Stimulated activated CD8-positive, alpha-beta memory T cell treated with anti-CD3 and anti-CD28 coated beads, Interleukin-15, amount 100 ng/mL, for 48 hours (primary cell): ENCODE data around the gene HPD.
"Not testable (repeated sequence)": the region's sequence is repeated elsewhere in the genome, so short reads cannot be mapped to it uniquely, and the experiment has no call there.

Experiments used
- DNase-seq, 2 donors: peaks; one replicate each; pipeline ENCODE4 v3.0.0-alpha.2; 2020; ENCODE audit warnings: low read depth in 2 of 2

Gene HPD

GRCh38 chr12:121799842-121800693 lies 58.6 kb downstream of the HPD start:
- DNase-seq, result peak in 1 of 2 donors; percentile 79

- no peak for DNase-seq
These were observed 59.4 kb downstream of the HPD start for GRCh38 chr12:121799156-121799841.

- no peak for DNase-seq
These were observed 59.9 kb downstream of the HPD start for GRCh38 chr12:121798787-121799155.

DNA sequence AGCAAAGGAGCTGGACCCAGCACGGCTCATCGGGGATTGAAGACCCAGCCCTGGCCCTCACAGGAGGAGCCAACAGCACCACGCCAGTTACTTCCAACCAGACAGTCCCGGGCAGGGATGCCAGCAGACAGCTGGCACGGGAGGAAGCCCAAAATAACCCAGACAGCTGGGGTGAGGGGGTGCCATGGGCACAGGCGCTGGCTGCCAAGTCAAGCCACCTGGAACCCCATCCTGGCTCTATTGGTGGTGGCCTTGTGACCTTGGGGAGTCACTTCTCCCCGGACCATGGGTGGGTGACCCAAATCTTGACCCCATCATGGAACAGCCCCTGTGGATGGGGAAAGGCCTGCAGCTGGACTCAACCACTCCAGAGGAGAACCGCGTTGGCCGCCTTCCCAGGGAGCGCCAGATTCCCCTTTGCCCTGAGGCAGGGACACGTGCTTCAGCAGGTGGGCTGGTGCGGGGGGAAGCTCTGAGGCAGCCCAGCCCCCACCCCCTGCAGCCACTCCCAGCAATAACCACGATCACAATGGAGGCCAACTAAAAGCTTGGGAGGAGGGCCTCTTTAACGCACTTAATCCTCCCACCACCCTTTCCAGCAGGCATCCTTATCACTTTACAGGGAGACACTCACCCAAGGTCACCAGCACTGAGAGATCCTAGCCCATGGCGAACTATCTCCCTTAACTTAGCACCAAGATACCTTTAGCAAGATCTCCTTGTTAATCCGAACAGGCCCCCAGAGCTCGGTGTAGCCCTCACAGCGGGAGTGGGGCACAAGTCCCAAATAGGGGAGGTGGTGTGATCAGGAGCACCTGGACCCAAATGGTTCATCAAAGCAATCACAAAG lies 60.5 kb downstream of the HPD start:
- no peak for DNase-seq

DNA sequence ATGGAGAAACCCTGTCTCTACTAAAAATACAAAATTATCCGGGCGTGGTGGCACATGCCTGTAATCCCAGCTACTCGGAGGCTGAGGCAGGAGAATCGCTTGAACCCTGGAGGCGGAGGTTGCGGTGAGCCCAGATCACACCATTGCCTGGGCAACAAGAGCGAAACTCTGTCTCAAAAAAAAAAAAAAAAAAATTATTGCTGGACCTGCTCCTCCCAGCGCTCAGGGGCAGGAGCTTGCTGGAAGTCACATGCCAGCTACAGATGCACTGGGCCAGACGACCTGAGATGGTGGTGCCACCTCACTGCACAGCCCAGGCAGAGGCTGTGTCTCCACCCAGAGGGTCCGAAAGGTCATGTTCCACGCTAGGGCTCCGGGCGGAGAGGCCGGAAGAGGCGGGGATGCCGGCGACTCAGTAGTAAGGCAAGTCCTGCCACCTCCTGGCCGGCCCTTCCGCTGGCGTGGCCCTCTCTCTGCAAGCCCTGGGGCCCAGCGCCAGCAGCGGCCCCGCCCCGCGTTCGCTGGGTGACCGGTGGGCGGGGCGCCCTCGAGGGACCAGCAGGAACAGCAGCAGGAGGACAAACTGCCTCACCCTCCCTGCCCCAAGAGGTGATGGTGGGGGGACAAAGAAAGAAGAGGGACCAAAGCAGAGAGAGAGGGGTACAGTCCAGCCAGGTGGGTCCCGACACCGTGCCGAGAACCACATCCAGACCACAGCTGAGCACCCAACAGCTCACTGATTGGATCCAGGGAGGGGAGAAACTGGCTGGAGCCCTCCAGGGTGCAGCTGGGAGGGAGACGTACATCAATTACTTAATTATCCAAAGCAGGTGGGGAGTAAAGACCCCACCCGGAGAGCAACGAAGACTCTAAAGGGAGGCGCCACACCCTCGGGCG lies 61.6 kb downstream of the HPD start:
- no peak for DNase-seq

DNA sequence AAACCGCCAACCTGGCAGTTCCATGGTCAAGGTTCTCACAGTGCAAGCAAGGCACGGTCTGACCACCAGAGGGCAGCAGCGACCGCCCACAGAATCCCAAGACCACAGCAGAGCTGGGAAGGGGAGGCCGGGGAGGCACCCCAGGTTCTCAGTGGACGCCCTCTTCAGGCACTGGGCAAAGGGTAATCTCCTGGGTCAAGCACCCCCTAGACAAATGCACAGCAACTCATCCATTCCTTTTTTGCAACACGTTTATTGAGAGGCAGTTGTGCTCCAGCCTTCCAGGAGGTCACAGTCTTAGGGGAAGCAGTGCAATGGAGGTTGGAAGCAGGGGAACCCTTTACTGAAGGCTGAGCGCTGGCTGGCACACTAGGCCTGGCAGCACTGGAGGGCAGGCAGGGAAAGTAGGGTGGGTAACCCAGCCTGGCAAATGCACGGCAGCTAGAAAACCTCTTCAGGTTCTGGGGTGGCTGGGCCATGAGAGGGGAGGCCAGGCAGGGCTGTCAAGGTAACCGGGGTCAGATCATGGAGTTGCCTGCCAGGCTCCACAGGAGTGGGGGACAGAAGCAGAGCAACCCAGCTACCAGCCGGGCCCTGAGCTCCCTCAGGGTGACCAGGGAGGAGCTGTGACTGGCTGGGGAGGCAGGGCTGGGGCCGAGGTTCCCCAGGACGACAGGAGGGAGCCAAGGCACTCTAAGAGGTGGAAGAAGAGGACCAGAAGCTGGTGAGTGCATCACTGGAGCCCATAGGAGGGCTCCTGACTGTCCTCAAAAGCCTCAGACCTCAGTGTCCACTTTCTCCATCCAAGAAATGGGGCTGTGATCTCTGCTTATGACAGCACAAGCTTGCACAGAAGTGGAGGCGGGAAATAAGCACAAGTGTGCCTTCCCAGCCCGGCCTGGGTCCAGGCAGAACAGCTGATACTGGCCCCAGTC lies 63.4 kb downstream of the HPD start:
- peak in 1 of 2 donors; percentile 70 for DNase-seq

- DNase-seq, result no peak
These were observed 64.1 kb downstream of the HPD start for GRCh38 chr12:121794534-121795033.

GRCh38 chr12:121793838-121794533 lies 64.7 kb downstream of the HPD start:
- DNase-seq, result peak; percentile 92 to 95

DNA sequence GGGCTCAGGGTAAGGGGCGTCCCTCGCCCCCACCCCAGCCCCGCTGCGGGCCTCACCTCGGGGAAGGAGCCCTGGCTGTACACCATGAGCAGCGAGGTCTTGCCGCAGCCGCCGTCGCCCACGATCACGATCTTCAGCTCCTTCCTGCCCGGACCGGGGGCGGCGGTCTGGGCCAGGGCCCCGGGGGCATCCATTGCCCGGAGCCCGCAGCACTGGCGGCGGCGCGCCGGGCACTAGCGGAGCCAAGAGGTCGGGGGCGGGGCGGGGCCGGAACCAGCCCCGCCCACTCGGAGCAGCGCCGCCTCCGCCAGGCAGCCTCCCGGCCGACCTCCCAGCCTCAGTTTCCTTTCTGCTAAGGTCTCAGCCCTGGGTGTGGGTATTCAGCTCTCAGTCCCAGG lies 65.2 kb downstream of the HPD start, which contains the start of gene RHOF:
RHOF (minus strand) TSS at position 249 of the 398 bp plus-strand sequence; CDS start at position 194, 55 bp downstream.
- DNase-seq, result no peak

DNA sequence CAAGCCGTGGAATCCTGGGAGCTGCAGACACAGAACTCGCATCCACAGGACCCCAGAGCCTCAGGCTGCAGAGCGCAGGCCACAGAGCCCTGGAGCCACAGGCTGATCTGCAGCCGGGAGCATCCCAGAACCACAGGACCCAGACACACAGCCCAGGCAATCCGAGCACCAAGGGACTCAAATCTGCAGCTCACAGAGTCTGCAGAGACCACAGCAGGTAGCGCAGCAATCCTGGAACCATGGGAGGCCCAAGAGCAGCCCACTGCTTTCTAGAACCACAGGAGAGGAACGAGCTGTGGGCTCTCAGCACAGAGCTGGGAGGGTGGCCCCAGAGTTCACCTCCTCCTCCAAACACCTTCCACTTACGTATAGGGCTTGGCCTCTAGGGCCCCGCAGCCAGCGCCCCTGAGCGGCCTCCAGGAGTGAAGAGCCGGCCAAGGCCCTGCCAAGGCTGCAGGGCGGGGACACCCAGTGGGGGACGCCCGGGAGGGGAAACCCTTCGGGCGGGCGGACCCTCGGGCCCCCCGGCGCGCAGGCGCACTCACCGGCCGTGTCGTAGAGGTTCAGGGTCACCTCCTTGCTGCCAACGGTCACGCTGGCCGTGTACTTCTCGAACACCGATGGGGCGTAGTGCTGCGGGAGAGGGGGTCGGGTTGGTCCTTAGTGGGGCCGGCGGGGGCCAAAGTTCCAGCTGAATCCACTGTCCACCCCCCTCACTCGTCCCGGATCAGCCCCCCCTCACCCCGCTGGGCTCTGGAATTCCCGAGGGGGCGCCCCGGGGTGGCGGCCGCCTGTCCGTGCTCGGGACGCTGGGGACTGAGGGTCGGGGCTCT lies 65.8 kb downstream of the HPD start:
- DNase-seq, result no peak

- DNase-seq, result no peak
These were observed 66.7 kb downstream of the HPD start for GRCh38 chr12:121791671-121792551.

- not testable (repeated sequence) for DNase-seq
These were observed 67.9 kb downstream of the HPD start for GRCh38 chr12:121790785-121791184.

DNA sequence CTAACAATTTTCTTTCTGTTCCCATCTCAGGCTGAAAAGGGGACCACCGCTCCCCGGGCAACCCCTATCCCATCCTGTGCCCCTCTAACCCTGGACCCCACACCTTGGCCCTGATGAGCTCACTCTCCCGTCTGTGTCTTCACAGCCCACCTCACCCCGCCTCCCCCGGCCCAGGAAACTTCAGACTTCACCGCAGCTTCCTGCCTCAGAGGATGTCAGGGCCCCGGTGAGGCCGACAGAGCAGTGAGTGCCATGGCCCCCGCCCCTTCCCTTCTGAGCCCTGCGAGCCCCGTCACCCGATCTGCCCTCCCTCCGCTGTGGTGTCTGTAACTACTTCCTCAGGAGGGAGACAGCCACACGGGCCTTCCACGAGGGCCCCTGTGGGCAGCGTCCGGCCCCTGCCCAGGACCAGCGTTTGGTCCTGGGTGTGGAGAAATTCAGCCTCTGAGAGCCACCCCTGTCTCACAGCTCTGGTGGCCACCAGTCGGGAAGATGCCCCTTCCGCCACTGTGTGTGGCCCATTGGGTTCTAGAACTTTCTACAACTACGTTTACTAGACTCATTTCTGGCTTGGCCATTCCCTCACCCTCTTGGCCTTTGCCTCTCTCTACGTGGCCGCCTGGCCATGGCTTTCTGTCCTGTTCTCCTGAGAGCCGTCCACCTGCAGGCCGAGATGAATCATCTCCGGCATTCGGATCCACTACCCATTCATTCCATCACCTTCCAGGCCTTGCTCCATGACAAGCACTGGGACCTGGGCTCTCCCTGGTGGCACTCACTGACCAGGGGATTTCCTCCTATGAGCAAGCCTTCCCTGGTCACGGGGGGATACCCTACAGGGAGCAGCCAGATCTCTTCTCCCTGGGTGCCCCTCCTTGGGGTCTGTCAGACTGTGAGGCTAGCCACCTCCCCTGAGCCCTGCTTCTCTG lies 68.6 kb downstream of the HPD start:
- peak; percentile 89 to 93 for DNase-seq
